ENCODE data around the gene DIS3L2.
"Not testable (repeated sequence)": the region's sequence is repeated elsewhere in the genome, so short reads cannot be mapped to it uniquely, and the experiment has no call there.

The DIS3L2 gene

DNA sequence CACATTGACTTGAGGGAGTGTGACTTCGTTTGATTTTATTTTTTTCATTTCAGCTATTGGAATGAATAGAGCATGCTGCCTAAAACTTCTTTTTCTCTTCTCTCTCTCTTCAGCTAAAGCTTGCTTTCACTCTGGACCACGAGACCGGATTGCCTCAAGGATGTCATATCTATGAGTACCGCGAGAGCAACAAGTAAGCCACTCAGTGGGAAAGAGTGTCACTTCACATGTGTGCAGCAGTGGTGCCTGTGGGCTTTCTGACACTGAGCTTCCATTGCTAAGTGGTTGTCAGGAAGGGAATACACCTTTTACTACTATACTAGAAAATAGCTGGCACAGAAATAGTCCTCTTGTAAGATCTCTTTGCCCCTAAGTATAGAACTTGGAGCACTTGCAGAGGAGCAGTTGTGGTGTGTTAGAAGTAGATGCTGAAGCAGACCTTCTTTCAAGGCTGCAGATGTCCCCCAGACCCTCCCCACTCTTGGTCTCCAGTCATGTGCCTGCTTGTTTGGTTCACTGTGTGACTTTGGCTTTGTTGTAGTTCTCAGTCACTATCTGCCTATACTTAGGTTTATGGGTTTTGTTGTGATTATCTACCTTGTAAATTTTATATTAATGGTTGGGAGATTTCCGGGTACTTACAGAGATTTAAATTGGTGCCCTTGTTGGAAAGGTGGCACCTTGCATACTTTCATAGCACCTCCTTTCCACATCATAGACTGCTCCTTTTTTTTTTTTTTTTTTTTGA lies 338.6 kb downstream of the DIS3L2 start:
- whole genome bisulfite sequencing, 2 experiments (ENCODE audit: insufficient coverage in 2 of 2): 100% methylated on average over 2 to 4 of the region's 6 CpGs
- Histone ChIP-seq H3K4me1 (ENCODE audit: control insufficient read depth, insufficient read depth, low read length, poor library complexity, severe bottlenecking) (no peaks in the 10 kb centered on the region), H3K4me3 (ENCODE audit: extremely low read depth, insufficient read depth, low read length, poor library complexity, severe bottlenecking) (no peak overlapping the region), H3K9me3 (ENCODE audit: control insufficient read depth, low read length) (no peaks in the 10 kb centered on the region), H3K27ac (ENCODE audit: low read depth, low read length, severe bottlenecking) (no peak overlapping the region), H3K36me3 (ENCODE audit: control insufficient read depth, insufficient read depth, low read length) (peaks cover 4% of the 10 kb centered on the region)

DNA sequence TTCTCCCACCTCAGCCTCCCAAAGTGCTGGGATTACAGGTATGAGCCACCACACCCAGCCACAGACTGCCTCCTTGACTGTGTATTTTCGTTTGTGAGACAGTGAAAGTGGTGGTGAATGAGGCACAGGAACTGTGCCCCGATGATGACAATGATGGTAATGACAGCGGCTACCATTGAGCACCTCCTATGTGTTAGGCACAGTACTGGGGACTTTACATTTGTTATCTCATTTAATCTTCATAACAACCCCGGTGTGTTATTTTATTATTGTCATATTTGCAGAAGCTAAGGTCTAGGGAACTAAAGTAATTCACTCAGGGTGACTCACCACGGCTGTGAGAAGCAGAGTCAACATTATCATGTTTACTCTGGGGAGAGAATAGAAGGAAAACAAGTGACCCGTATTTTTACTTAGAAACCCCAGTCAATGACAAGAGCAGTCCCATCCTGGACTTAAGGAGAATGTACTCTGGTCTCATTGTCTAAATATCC lies 339.4 kb downstream of the DIS3L2 start:
- Histone ChIP-seq H3K9me3 (ENCODE audit: control insufficient read depth, low read length) (no peaks in the 10 kb centered on the region), H3K27ac (ENCODE audit: low read depth, low read length, severe bottlenecking) (no peak overlapping the region), H3K36me3 (ENCODE audit: control insufficient read depth, insufficient read depth, low read length) (peaks cover 4% of the 10 kb centered on the region), H3K4me1 (ENCODE audit: control insufficient read depth, insufficient read depth, low read length, poor library complexity, severe bottlenecking) (no peaks in the 10 kb centered on the region), H3K4me3 (ENCODE audit: extremely low read depth, insufficient read depth, low read length, poor library complexity, severe bottlenecking) (no peak overlapping the region)
- WGBS, 2 experiments (ENCODE audit: insufficient coverage in 2 of 2): 92 to 100% methylated on average over 2 to 3 of the region's 6 CpGs

DNA sequence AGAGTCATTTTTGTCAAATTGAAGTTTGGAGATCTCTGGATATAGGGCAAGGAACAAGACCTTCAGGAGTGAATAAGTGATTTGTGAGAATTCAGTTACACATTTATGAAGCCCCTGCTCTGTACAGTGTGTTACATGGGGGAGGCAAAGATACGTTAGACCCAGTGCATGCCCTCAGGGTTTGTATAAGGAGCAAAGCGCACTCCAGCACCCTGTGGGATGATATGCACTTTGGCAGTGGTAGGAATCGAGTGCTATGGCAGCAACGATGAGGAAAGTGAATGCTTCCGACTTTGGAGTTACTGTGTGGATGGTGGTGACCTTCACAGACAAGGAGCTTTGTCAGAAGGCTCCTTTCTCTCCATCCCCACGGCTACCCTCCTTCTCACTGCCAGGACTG lies 342.7 kb downstream of the DIS3L2 start:
- H3K27ac ChIP-seq (ENCODE audit: low read depth, low read length, severe bottlenecking): no peak overlapping the region
- H3K4me1 ChIP-seq (ENCODE audit: control insufficient read depth, insufficient read depth, low read length, poor library complexity, severe bottlenecking): no peaks in the 10 kb centered on the region
- H3K9me3 ChIP-seq (ENCODE audit: control insufficient read depth, low read length): no peaks in the 10 kb centered on the region
- H3K36me3 ChIP-seq (ENCODE audit: control insufficient read depth, insufficient read depth, low read length): peaks cover 4% of the 10 kb centered on the region
- WGBS, 2 experiments (ENCODE audit: insufficient coverage in 2 of 2): 90 to 91% methylated on average over 4 to 6 of the region's 6 CpGs
- H3K4me3 ChIP-seq (ENCODE audit: extremely low read depth, insufficient read depth, low read length, poor library complexity, severe bottlenecking): no peak overlapping the region

DNA sequence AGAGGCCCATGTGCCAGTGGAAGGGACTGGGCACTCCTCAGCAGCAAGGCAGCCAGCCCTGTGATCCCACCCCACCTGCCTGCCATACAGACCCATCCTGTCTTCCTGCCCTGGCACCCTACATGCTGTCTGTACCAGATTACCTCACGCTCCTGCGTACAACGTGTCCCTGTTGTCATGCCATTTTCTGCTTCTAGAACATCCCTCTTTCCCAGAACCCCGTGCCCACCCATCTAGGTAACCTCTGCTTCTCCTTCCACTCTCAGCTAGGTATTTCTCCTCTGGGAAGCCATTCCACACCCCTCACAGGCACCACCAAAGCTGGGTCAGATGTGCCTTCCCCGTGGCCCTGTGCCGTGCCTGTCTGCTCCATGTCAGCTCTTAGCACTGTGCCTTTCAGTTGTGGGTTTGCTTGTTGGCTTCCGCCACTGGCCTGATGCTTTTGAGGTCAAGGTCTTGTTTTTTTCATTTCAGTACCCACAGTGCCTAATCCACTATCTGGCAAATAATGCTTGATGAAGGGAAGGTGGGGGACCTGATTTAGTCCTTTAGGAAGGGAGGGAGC lies 345.3 kb downstream of the DIS3L2 start:
- 95 to 96% methylated on average over 3 to 6 of the region's 7 CpGs for WGBS, 2 experiments (ENCODE audit: insufficient coverage in 2 of 2)
- peaks cover 4% of the 10 kb centered on the region for H3K36me3 ChIP-seq (ENCODE audit: control insufficient read depth, insufficient read depth, low read length)
- no peak overlapping the region for H3K4me3 ChIP-seq (ENCODE audit: extremely low read depth, insufficient read depth, low read length, poor library complexity, severe bottlenecking)
- no peaks in the 10 kb centered on the region for H3K9me3 ChIP-seq (ENCODE audit: control insufficient read depth, low read length)
- no peak overlapping the region for H3K27ac ChIP-seq (ENCODE audit: low read depth, low read length, severe bottlenecking)
- no peaks in the 10 kb centered on the region for H3K4me1 ChIP-seq (ENCODE audit: control insufficient read depth, insufficient read depth, low read length, poor library complexity, severe bottlenecking)

DNA sequence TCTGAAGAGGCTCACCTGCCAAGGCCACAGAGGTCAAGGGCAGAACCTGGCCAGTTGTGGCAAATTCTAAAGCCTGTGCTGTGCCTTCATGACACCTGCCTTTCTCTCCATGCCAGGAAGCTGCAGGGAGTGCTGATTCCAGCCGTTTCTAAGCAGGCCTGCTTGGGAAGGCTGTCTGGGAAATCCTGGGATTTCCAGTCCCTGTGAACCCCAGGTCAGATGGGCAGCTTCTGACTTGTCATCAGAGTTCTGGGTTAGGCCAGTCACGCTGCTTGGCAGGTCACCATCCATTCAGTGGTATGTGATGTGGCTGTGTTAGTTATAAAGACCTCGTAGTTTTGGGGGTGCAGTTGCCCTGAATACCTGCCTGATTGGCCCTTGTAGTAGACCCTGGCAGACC lies 346.3 kb downstream of the DIS3L2 start:
- Histone ChIP-seq H3K27ac (ENCODE audit: low read depth, low read length, severe bottlenecking) (no peak overlapping the region), H3K36me3 (ENCODE audit: control insufficient read depth, insufficient read depth, low read length) (peaks cover 4% of the 10 kb centered on the region), H3K4me3 (ENCODE audit: extremely low read depth, insufficient read depth, low read length, poor library complexity, severe bottlenecking) (no peak overlapping the region), H3K4me1 (ENCODE audit: control insufficient read depth, insufficient read depth, low read length, poor library complexity, severe bottlenecking) (no peaks in the 10 kb centered on the region), H3K9me3 (ENCODE audit: control insufficient read depth, low read length) (no peaks in the 10 kb centered on the region)
- 86 to 100% methylated on average over 2 of the region's 3 CpGs for WGBS, 2 experiments (ENCODE audit: insufficient coverage in 2 of 2)

DNA sequence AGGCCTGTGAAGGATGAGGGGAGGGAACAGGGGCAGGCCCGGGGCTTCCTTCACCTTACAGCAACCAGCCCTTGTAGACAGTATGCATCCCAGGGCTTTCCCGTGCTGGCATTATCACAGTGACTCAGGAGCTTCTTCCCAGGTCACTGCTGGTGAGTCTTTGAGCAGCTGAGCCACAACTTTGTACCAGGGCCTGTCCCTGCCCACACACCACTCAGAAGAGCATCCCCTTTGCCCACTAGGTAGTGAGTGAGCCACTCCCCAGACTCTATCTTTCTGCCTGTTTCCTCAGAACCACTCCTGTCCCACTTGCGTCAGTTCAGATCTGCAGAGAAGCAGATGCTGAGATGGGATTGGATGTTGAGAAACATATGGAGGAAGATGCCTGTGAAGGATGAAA lies 347.5 kb downstream of the DIS3L2 start:
- H3K36me3 ChIP-seq (ENCODE audit: control insufficient read depth, insufficient read depth, low read length): no peaks in the 10 kb centered on the region
- no peaks in the 10 kb centered on the region for H3K4me1 ChIP-seq (ENCODE audit: control insufficient read depth, insufficient read depth, low read length, poor library complexity, severe bottlenecking)
- H3K9me3 ChIP-seq (ENCODE audit: control insufficient read depth, low read length): peaks cover 3% of the 10 kb centered on the region
- no peak overlapping the region for H3K27ac ChIP-seq (ENCODE audit: low read depth, low read length, severe bottlenecking)
- H3K4me3 ChIP-seq (ENCODE audit: extremely low read depth, insufficient read depth, low read length, poor library complexity, severe bottlenecking): no peak overlapping the region
- 85 to 90% methylated on average over 1 to 2 of the region's 3 CpGs for WGBS, 2 experiments (ENCODE audit: insufficient coverage in 2 of 2)

DNA sequence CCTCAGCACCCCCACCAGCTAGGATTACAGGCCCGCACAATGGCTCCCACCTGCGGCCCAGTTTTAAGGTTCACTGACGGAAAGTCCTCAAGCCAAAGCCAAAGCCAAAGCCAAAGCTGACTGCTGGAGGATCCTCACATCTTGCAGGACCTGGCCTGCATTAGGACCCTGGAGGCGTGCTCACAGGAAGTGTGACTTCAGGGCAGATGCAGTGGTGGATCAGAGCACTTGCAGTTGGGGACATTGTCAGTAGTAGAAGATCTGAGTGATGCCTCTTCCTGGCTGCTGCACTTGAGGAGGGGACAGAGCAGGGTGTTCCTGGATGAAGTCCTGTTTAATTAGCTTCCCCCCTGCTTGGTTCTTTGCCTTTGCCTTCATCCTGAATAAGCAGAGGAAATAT lies 348.1 kb downstream of the DIS3L2 start:
- Histone ChIP-seq H3K4me1 (ENCODE audit: control insufficient read depth, insufficient read depth, low read length, poor library complexity, severe bottlenecking) (no peaks in the 10 kb centered on the region), H3K9me3 (ENCODE audit: control insufficient read depth, low read length) (peaks cover 8% of the 10 kb centered on the region), H3K36me3 (ENCODE audit: control insufficient read depth, insufficient read depth, low read length) (no peaks in the 10 kb centered on the region), H3K4me3 (ENCODE audit: extremely low read depth, insufficient read depth, low read length, poor library complexity, severe bottlenecking) (no peak overlapping the region), H3K27ac (ENCODE audit: low read depth, low read length, severe bottlenecking) (no peak overlapping the region)
- 84 to 89% methylated on average over 4 of the region's 4 CpGs for WGBS, 2 experiments (ENCODE audit: insufficient coverage in 2 of 2)

DNA sequence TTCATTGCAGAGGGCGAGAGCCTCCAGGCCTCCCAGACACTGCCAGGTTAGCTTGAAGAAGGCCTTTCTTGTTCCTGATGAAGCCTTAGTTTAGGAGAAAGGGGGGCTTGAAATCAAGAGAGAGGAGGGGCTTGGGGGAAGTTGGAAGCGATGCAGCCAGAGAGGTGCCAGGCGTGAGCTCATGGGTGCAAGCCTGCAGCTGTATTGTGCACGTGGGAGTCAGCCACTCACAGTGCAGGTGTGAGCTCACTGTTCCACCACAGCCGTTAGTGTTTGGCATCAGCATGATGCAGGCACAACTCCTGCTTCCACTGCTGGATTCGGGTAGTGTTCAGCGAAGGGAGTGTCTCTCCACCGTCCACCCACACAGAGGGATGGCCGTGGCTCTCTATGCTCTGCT lies 348.6 kb downstream of the DIS3L2 start:
- Histone ChIP-seq H3K36me3 (ENCODE audit: control insufficient read depth, insufficient read depth, low read length) (no peaks in the 10 kb centered on the region), H3K27ac (ENCODE audit: low read depth, low read length, severe bottlenecking) (no peak overlapping the region), H3K9me3 (ENCODE audit: control insufficient read depth, low read length) (peaks cover 8% of the 10 kb centered on the region), H3K4me1 (ENCODE audit: control insufficient read depth, insufficient read depth, low read length, poor library complexity, severe bottlenecking) (no peaks in the 10 kb centered on the region), H3K4me3 (ENCODE audit: extremely low read depth, insufficient read depth, low read length, poor library complexity, severe bottlenecking) (no peak overlapping the region)
- 91 to 94% methylated on average over 9 of the region's 9 CpGs for WGBS, 2 experiments (ENCODE audit: insufficient coverage in 2 of 2)

DNA sequence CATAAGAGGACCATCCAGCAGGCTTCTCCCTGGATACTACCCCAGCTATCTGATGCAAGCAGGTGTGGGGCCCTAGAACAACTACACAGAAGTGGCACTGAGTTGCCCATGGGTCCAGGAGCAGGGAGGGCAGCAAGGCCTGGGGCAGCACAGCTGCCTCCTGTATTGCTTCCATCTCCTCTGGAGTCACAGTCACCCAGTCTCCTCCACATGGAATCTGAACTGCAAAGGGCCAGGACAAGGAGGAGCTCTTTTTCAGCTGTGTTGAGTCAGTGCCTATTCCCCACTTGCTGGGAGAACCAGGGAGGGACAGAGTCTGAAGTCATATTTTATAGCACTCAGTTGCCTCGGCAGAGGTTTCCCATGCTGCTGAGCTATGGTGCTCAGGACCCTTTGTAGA lies 349.2 kb downstream of the DIS3L2 start:
- no peaks in the 10 kb centered on the region for H3K36me3 ChIP-seq (ENCODE audit: control insufficient read depth, insufficient read depth, low read length)
- H3K4me3 ChIP-seq (ENCODE audit: extremely low read depth, insufficient read depth, low read length, poor library complexity, severe bottlenecking): no peak overlapping the region
- H3K9me3 ChIP-seq (ENCODE audit: control insufficient read depth, low read length): peaks cover 8% of the 10 kb centered on the region
- H3K27ac ChIP-seq (ENCODE audit: low read depth, low read length, severe bottlenecking): no peak overlapping the region
- 92 to 100% methylated on average over 1 of the region's 1 CpG for WGBS, 2 experiments (ENCODE audit: insufficient coverage in 2 of 2)
- peaks cover under 1% of the 10 kb centered on the region for H3K4me1 ChIP-seq (ENCODE audit: control insufficient read depth, insufficient read depth, low read length, poor library complexity, severe bottlenecking)

DNA sequence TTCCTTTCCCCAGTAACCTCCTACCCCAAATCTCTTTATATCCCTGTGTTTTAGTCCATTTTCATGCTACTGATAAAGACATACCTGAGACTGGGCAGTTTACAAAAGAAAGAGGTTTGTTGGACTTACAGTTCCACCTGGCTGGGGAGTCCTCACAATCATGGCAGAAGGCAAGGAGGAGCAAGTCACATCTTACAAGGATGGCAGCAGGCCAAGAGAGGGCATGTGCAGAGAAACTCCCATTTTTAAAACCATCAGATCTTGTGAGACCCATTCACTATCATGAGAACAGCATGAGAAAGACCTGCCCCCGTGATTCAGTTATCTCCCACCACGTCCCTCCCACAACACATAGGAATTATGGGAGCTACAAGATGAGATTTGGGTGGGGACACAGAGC lies 352.1 kb downstream of the DIS3L2 start:
- no CpG with 5 or more reads among the region's 2 CpGs for WGBS, 2 experiments (ENCODE audit: insufficient coverage in 2 of 2)
- not testable (repeated sequence) for H3K36me3 ChIP-seq (ENCODE audit: control insufficient read depth, insufficient read depth, low read length); H3K4me1 ChIP-seq (ENCODE audit: control insufficient read depth, insufficient read depth, low read length, poor library complexity, severe bottlenecking); H3K27ac ChIP-seq (ENCODE audit: low read depth, low read length, severe bottlenecking); H3K9me3 ChIP-seq (ENCODE audit: control insufficient read depth, low read length); H3K4me3 ChIP-seq (ENCODE audit: extremely low read depth, insufficient read depth, low read length, poor library complexity, severe bottlenecking)
